Measurements from ENCODE around the gene TDP1. TPM values are rescaled to one million over a fixed set of nuclear protein-coding genes. Genes with fewer than 3 reads are reported as not detected.

TDP1 gene
- polyA plus RNA-seq (ENCODE audit: insufficient read length) = 29.4 TPM
- long read RNA-seq, donor 1, partial matches to known transcripts = 0 of 4 reads
- long read RNA-seq, donor 1, other reads (novel, unspliced or antisense) = 0 of 4 reads
- long read RNA-seq, donor 2 = 0 reads
- long read RNA-seq, donor 3, partial matches to known transcripts = 0 of 3 reads
- long read RNA-seq, donor 3, other reads (novel, unspliced or antisense) = 0 of 3 reads
- long read RNA-seq, donor 4, partial matches to known transcripts = 0 of 2 reads
- long read RNA-seq, donor 4, other reads (novel, unspliced or antisense) = 0 of 2 reads
- long read RNA-seq, donor 5, partial matches to known transcripts = 0 of 4 reads
- long read RNA-seq, donor 5, other reads (novel, unspliced or antisense) = 0 of 4 reads
- long read RNA-seq, donor 6, partial matches to known transcripts = 0 of 4 reads
- long read RNA-seq, donor 6, other reads (novel, unspliced or antisense) = 0 of 4 reads
- long read RNA-seq, donor 7, partial matches to known transcripts = 13 of 16 reads
- long read RNA-seq, donor 7, other reads (novel, unspliced or antisense) = 0 of 16 reads
- long read RNA-seq, donor 8 = 0 reads

- DNase-seq = peak; percentile 95
Observed at GRCh38 chr14:89955745-89956660, at the start of gene TDP1. TDP1 (plus strand) TSS chr14:89955927; CDS start chr14:89963115, 7,188 bp downstream.

GRCh38 chr14:89906000-89906399 lies 49.7 kb upstream of the TDP1 start:
- no peak for DNase-seq

GRCh38 chr14:89907655-89908054 lies 48.1 kb upstream of the TDP1 start:
- DNase-seq = no peak

GRCh38 chr14:89908712-89909450 lies 46.8 kb upstream of the TDP1 start:
- no peak for DNase-seq

GRCh38 chr14:89909586-89909985 lies 46.1 kb upstream of the TDP1 start:
- DNase-seq = no peak

GRCh38 chr14:89910691-89911009 lies 45.1 kb upstream of the TDP1 start:
- no peak for DNase-seq

GRCh38 chr14:89911010-89911919 lies 44.5 kb upstream of the TDP1 start:
- peak; percentile 50 for DNase-seq

- no peak for DNase-seq
Observed at GRCh38 chr14:89912221-89912620, 43.5 kb upstream of the TDP1 start.

GRCh38 chr14:89912667-89913211 lies 43.0 kb upstream of the TDP1 start:
- DNase-seq = peak; percentile 80

GRCh38 chr14:89915114-89915878 lies 40.4 kb upstream of the TDP1 start:
- DNase-seq = peak; percentile 76

- DNase-seq = no peak
Observed at GRCh38 chr14:89918721-89919120, 37.0 kb upstream of the TDP1 start.

- DNase-seq = no peak
Observed at GRCh38 chr14:89920056-89920455, 35.7 kb upstream of the TDP1 start.

- DNase-seq = no peak
Observed at GRCh38 chr14:89921346-89921745, 34.4 kb upstream of the TDP1 start.

- no peak for DNase-seq
Observed at GRCh38 chr14:89922031-89922907, 33.5 kb upstream of the TDP1 start.

- DNase-seq = no peak
Observed at GRCh38 chr14:89924268-89924667, 31.5 kb upstream of the TDP1 start.

- DNase-seq = no peak
Observed at GRCh38 chr14:89926694-89927093, 29.0 kb upstream of the TDP1 start.

- DNase-seq = no peak
Observed at GRCh38 chr14:89927186-89927865, 28.4 kb upstream of the TDP1 start.

GRCh38 chr14:89933002-89933401 lies 22.7 kb upstream of the TDP1 start:
- no peak for DNase-seq
